WTC11 (cell line): ENCODE results near the gene TMCC2. TPM values are rescaled to one million over a fixed set of nuclear protein-coding genes. Genes with fewer than 3 reads are reported as not detected.

Source experiments
- ATAC-seq: fragments of 200-7000 bp; cut with Tn5 transposase; 2 replicates; pipeline ENCODE4 v1.10.0; 2021; ENCODE audit warnings: mild to moderate bottlenecking, moderate library complexity
- CTCF ChIA-PET: fragments of 300-600 bp; sonication (Branson Sonifier 250); formaldehyde crosslinking; loops from one replicate; lab custom pipeline; 2021; ENCODE audit warnings: antibody characterized with exemption; lab: Charles Lee
- POLR2A ChIA-PET: fragments of 350-600 bp; sonication (Branson Sonifier 250); formaldehyde crosslinking; loops from one replicate; lab custom pipeline; 2021; ENCODE audit warnings: antibody characterized with exemption; lab: Charles Lee
- DNase-seq: peaks from one replicate; pipeline ENCODE4 v3.0.0; 2021; ENCODE audit warnings: low spot score
- H3K27ac Mint-ChIP-seq: 2 replicates; pipeline ENCODE4 v1.8.0; 2021; ENCODE audit warnings: mixed read lengths
- H3K27me3 Mint-ChIP-seq: 2 replicates; pipeline ENCODE4 v1.8.0; 2021; ENCODE audit warnings: low read depth, mild to moderate bottlenecking, moderate library complexity, mixed read lengths
- H3K36me3 Mint-ChIP-seq: 2 replicates; pipeline ENCODE4 v1.8.0; 2021; ENCODE audit warnings: mixed read lengths
- H3K4me1 Mint-ChIP-seq: 2 replicates; pipeline ENCODE4 v1.8.0; 2022; ENCODE audit warnings: mixed read lengths
- H3K4me3 Mint-ChIP-seq: 2 replicates; pipeline ENCODE4 v1.8.0; 2021; ENCODE audit warnings: mild to moderate bottlenecking, moderate library complexity, mixed read lengths
- H3K9me3 Mint-ChIP-seq: 2 replicates; pipeline ENCODE4 v1.8.0; 2021; ENCODE audit warnings: mixed read lengths
- CBFB ChIP-seq: sonication (generic); formaldehyde crosslinking; IDR thresholded peaks from 2 replicates; pipeline ENCODE4 v1.8.1; 2022; ENCODE audit warnings: mild to moderate bottlenecking, low read depth, missing genetic modification reagents
- CREB1 ChIP-seq: sonication (generic); formaldehyde crosslinking; IDR thresholded peaks from 2 replicates; pipeline ENCODE4 v1.8.0; 2023; ENCODE audit warnings: mild to moderate bottlenecking, missing genetic modification reagents
- EMX1 ChIP-seq: fragments of 250-450 bp; sonication (Bioruptor Pico); IDR thresholded peaks from 2 replicates; pipeline ENCODE4 v1.8.0; 2021; ENCODE audit warnings: mild to moderate bottlenecking
- ERG ChIP-seq: fragments of 250-450 bp; sonication (Bioruptor Pico); IDR thresholded peaks from 2 replicates; pipeline ENCODE4 v1.8.0; 2021; ENCODE audit warnings: mild to moderate bottlenecking
- ETV6 ChIP-seq: sonication (generic); formaldehyde crosslinking; IDR thresholded peaks from 2 replicates; pipeline ENCODE4 v1.8.1; 2022; ENCODE audit warnings: mild to moderate bottlenecking, missing genetic modification reagents
- FOXP4 ChIP-seq: sonication (generic); formaldehyde crosslinking; IDR thresholded peaks from 2 replicates; pipeline ENCODE4 v1.8.0; 2022; ENCODE audit warnings: mild to moderate bottlenecking, missing genetic modification reagents
- GTF2I ChIP-seq: fragments of 250-450 bp; sonication (Bioruptor Pico); conservative IDR thresholded peaks from 2 replicates; pipeline ENCODE4 v1.4.0; 2021; ENCODE audit warnings: mild to moderate bottlenecking
- HMGA2 ChIP-seq: fragments of 250-450 bp; sonication (Bioruptor Pico); IDR thresholded peaks from 2 replicates; pipeline ENCODE4 v1.4.0; 2021; ENCODE audit warnings: mild to moderate bottlenecking, moderate library complexity
- KAT7 ChIP-seq: sonication (generic); formaldehyde crosslinking; IDR thresholded peaks from 2 replicates; pipeline ENCODE4 v1.8.1; 2023; ENCODE audit warnings: missing genetic modification reagents, mild to moderate bottlenecking, borderline replicate concordance
- MAX ChIP-seq: sonication (generic); formaldehyde crosslinking; IDR thresholded peaks from 2 replicates; pipeline ENCODE4 v1.8.0; 2022; ENCODE audit warnings: mild to moderate bottlenecking, missing genetic modification reagents
- NR1H2 ChIP-seq: sonication (generic); formaldehyde crosslinking; IDR thresholded peaks from 2 replicates; pipeline ENCODE4 v1.9.0; 2021; ENCODE audit warnings: mild to moderate bottlenecking, moderate library complexity, missing genetic modification reagents
- NR2C2 ChIP-seq: sonication (generic); formaldehyde crosslinking; IDR thresholded peaks from 2 replicates; pipeline ENCODE4 v1.8.0; 2022; ENCODE audit warnings: mild to moderate bottlenecking, missing genetic modification reagents
- PREB ChIP-seq: sonication (generic); formaldehyde crosslinking; IDR thresholded peaks from 2 replicates; pipeline ENCODE4 v1.8.1; 2022; ENCODE audit warnings: mild to moderate bottlenecking, missing genetic modification reagents, moderate library complexity, borderline replicate concordance
- STAT6 ChIP-seq: sonication (generic); formaldehyde crosslinking; conservative IDR thresholded peaks from 2 replicates; pipeline ENCODE4 v1.8.1; 2023; ENCODE audit warnings: mild to moderate bottlenecking, low read depth, missing genetic modification reagents, moderate library complexity
- TP53 ChIP-seq: sonication (generic); formaldehyde crosslinking; IDR thresholded peaks from 2 replicates; pipeline ENCODE4 v1.8.1; 2023; ENCODE audit warnings: mild to moderate bottlenecking, missing genetic modification reagents
- ZNF317 ChIP-seq: sonication (generic); formaldehyde crosslinking; IDR thresholded peaks from 2 replicates; pipeline ENCODE4 v1.8.1; 2023; ENCODE audit warnings: low read depth, mild to moderate bottlenecking, moderate library complexity, missing genetic modification reagents, borderline replicate concordance
- ZNF416 ChIP-seq: fragments of 250-450 bp; sonication (Bioruptor Pico); IDR thresholded peaks from 2 replicates; pipeline ENCODE4 v1.9.0; 2021; ENCODE audit warnings: mild to moderate bottlenecking, inconsistent platforms
- total RNA-seq: library from RNA; stranded (reverse); gene quantifications from 3 replicates; pipeline ENCODE4 v1.2.3, GENCODE V29; 2021

Gene TMCC2
- total RNA-seq, 1 experiment from 2014 or later, result 9.5 TPM

- Mint-ChIP-seq H3K27me3 (peaks cover 15% of the 10 kb centered on the region), H3K9me3 (no peaks in the 10 kb centered on the region), H3K27ac (peak overlapping the region; percentile 76; the same call in 1 of the 2 replicates), H3K4me1 (peaks cover 34% of the 10 kb centered on the region), H3K4me3 (peak overlapping the region; percentile 82), H3K36me3 (no peaks in the 10 kb centered on the region)
- no peak for ATAC-seq
- no peak for DNase-seq
- no peak for TF ChIP-seq ZNF416 (CRISPR knock-in tag)
- no peak for TF ChIP-seq FOXP4 (CRISPR knock-in tag)
- no peak for TF ChIP-seq CREB1 (CRISPR knock-in tag)
- 0 out of 2 replicates have a peak, but pooled peaks have one; percentile 57 for TF ChIP-seq KAT7
- TF ChIP-seq PREB, result no peak
- TF ChIP-seq ETV6, result no peak
- ChIA-PET CTCF (interaction anchor here (0.6 to 5.1 kb wide), 40 partner anchors 9 to 362 kb away, joined by 3 to 166 read pairs (median 5); no protein-coding TSS in a partner anchor), POLR2A (interaction anchor here (0.5 to 2.8 kb wide), 5 partner anchors 19 to 132 kb away, joined by 3 to 16 read pairs (median 5); partner anchors contain the start of gene DSTYK)
Observed at GRCh38 chr1:205229916-205230700, 2.4 kb downstream of the TMCC2 start.

- H3K27me3 Mint-ChIP-seq, result peaks cover 15% of the 10 kb centered on the region
- no peak for TF ChIP-seq ZNF317 (CRISPR knock-in tag)
- TF ChIP-seq EMX1, result no peak
- no peak for TF ChIP-seq TP53 (CRISPR knock-in tag)
- TF ChIP-seq CBFB (CRISPR knock-in tag), result no peak
- TF ChIP-seq ERG (CRISPR knock-in tag), result no peak
- no peak for TF ChIP-seq HMGA2 (CRISPR knock-in tag)
- no peak for TF ChIP-seq GTF2I (CRISPR knock-in tag)
- no peak for TF ChIP-seq NR1H2 (CRISPR knock-in tag)
- no peak for TF ChIP-seq NR2C2 (CRISPR knock-in tag)
- TF ChIP-seq STAT6 (CRISPR knock-in tag), result no peak
- TF ChIP-seq MAX (CRISPR knock-in tag), result no peak
- no peak overlapping the region for H3K27ac Mint-ChIP-seq
- POLR2A ChIA-PET, result no interaction called here
- H3K4me1 Mint-ChIP-seq, result peaks cover 30% of the 10 kb centered on the region
- no peak overlapping the region for H3K4me3 Mint-ChIP-seq
- no peaks in the 10 kb centered on the region for H3K36me3 Mint-ChIP-seq
- H3K9me3 Mint-ChIP-seq, result no peaks in the 10 kb centered on the region
- CTCF ChIA-PET, result interaction anchor here (0.5 to 5.1 kb wide), 3 partner anchors 25 to 123 kb away, joined by 3 to 166 read pairs (median 5); no protein-coding TSS in a partner anchor
- DNase-seq (no peak), ATAC-seq (no peak)
Observed at GRCh38 chr1:205230982-205231381, 3.2 kb downstream of the TMCC2 start.
